PC-9 (cell line): ENCODE results near the gene TMEM164.

Experiments used
- EZH2 ChIP-seq: fragments of 200-600 bp; sonication (generic); IDR thresholded peaks from 2 replicates; pipeline ENCODE4 v1.8.0; 2017; ENCODE audit warnings: antibody characterized with exemption, low read depth
- TF ChIP-seq, protein P1 (sequence below): fragments of 200-600 bp; sonication (generic); conservative IDR thresholded peaks from 2 replicates; pipeline ENCODE4 v1.6.1; 2017; ENCODE audit warnings: mixed run types, antibody characterized with exemption, mild to moderate bottlenecking, moderate library complexity

DNA sequence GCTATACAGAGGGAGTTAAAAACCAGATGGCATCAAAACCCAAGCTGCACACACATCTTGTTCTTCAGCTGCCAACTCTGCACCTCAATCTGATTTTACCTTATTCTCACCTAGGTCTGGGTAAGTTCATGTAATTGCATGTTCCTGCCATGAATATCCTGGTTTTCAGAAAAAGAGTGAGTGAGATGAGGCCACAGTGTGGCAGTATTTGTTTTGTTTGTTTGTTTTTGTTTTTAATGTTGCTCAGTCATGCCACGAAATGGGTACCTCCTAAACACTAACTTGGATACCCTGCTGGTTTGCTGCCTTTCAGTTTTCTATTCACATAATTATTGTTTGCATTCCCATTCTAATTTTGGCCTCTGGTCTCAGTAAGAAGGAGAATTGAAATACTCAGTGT is 22.5 kb downstream of the TMEM164 start:
- TF ChIP-seq, protein P1, sequence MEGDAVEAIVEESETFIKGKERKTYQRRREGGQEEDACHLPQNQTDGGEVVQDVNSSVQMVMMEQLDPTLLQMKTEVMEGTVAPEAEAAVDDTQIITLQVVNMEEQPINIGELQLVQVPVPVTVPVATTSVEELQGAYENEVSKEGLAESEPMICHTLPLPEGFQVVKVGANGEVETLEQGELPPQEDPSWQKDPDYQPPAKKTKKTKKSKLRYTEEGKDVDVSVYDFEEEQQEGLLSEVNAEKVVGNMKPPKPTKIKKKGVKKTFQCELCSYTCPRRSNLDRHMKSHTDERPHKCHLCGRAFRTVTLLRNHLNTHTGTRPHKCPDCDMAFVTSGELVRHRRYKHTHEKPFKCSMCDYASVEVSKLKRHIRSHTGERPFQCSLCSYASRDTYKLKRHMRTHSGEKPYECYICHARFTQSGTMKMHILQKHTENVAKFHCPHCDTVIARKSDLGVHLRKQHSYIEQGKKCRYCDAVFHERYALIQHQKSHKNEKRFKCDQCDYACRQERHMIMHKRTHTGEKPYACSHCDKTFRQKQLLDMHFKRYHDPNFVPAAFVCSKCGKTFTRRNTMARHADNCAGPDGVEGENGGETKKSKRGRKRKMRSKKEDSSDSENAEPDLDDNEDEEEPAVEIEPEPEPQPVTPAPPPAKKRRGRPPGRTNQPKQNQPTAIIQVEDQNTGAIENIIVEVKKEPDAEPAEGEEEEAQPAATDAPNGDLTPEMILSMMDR: no peak
- no peak for TF ChIP-seq EZH2
